Upper lobe of right lung (tissue), 1 donor: Measurements from ENCODE around the gene MRPL50. TPM values are rescaled to one million over a fixed set of nuclear protein-coding genes. Genes with fewer than 3 reads are reported as not detected.

Source experiments
- ATAC-seq: fragments of 200-7000 bp; cut with Tn5 transposase; one replicate; pipeline ENCODE4 v1.9.1; 2020; ENCODE audit warnings: mild to moderate bottlenecking, moderate library complexity
- DNase-seq: peaks from one replicate; pipeline ENCODE4 v3.0.0-alpha.2; 2020
- H3K27ac ChIP-seq: fragments of 200-600 bp; one replicate; pipeline ENCODE4 v1.8.0; 2022
- H3K27me3 ChIP-seq: fragments of 200-600 bp; one replicate; pipeline ENCODE4 v1.8.0; 2022; ENCODE audit warnings: mild to moderate bottlenecking
- H3K36me3 ChIP-seq: fragments of 200-600 bp; one replicate; pipeline ENCODE4 v1.8.0; 2022
- H3K4me1 ChIP-seq: fragments of 200-600 bp; one replicate; pipeline ENCODE4 v1.8.0; 2022
- H3K4me3 ChIP-seq: fragments of 200-600 bp; one replicate; pipeline ENCODE4 v1.8.0; 2022; ENCODE audit warnings: mild to moderate bottlenecking
- H3K9me3 ChIP-seq: fragments of 200-600 bp; one replicate; pipeline ENCODE4 v1.8.0; 2022
- CTCF ChIP-seq: fragments of 200-600 bp; IDR thresholded peaks from one replicate; pipeline ENCODE4 v1.8.0; 2022; ENCODE audit warnings: antibody characterized with exemption
- intact Hi-C: fragments of 100-400 bp; cut with DNase I; formaldehyde crosslinking; loops from one replicate; pipeline ENCODE4 v1.11.0; 2022
- total RNA-seq: library from RNA; stranded (reverse); fragmentation: NEBNext Ultra II Directional; extraction: Animal tissue kit (Norgen Biotek cat#: 25700); gene quantifications from one replicate; pipeline ENCODE4 v1.2.1, GENCODE V29; 2021
- donor health status: DM: no; HTN: yes; CAD: no; lungs with severe emphysema.

The MRPL50 gene
- total RNA-seq, 1 donor from 2014 or later, result 9.8 TPM

GRCh38 chr9:101417389-101417788 is 19.0 kb upstream of the MRPL50 start:
- Histone ChIP-seq H3K4me1 (no peaks in the 10 kb centered on the region), H3K27ac (no peak overlapping the region), H3K36me3 (no peaks in the 10 kb centered on the region), H3K4me3 (no peak overlapping the region), H3K27me3 (no peaks in the 10 kb centered on the region), H3K9me3 (peaks cover 28% of the 10 kb centered on the region)
- TF ChIP-seq CTCF, result no peak
- intact Hi-C loops, result no loop called here
- DNase-seq, result no peak
- ATAC-seq, result no peak

- ATAC-seq (no peak), DNase-seq (no peak)
- H3K4me1 ChIP-seq, result no peaks in the 10 kb centered on the region
- H3K36me3 ChIP-seq, result no peaks in the 10 kb centered on the region
- H3K27me3 ChIP-seq, result no peaks in the 10 kb centered on the region
- TF ChIP-seq CTCF, result no peak
- H3K4me3 ChIP-seq, result no peak overlapping the region
- no peak overlapping the region for H3K27ac ChIP-seq
- intact Hi-C loops, result no loop called here
- H3K9me3 ChIP-seq, result peaks cover 46% of the 10 kb centered on the region
Observed at GRCh38 chr9:101415578-101415977, 17.2 kb upstream of the MRPL50 start.

- ATAC-seq, result no peak
Observed at GRCh38 chr9:101414839-101415238, 16.4 kb upstream of the MRPL50 start.

GRCh38 chr9:101409079-101409477 is 10.7 kb upstream of the MRPL50 start:
- DNase-seq (no peak), ATAC-seq (no peak)
- Histone ChIP-seq H3K27ac (no peak overlapping the region), H3K27me3 (no peaks in the 10 kb centered on the region), H3K4me3 (no peak overlapping the region), H3K36me3 (peaks cover 50% of the 10 kb centered on the region), H3K9me3 (peaks cover 84% of the 10 kb centered on the region), H3K4me1 (no peaks in the 10 kb centered on the region)
- no peak for TF ChIP-seq CTCF
- intact Hi-C loops, result no loop called here

More at GRCh38 chr9:101414839-101415238, 16.4 kb upstream of the MRPL50 start:
- H3K36me3 ChIP-seq, result no peaks in the 10 kb centered on the region
- no peak overlapping the region for H3K27ac ChIP-seq
- no peak overlapping the region for H3K4me3 ChIP-seq
- peaks cover 54% of the 10 kb centered on the region for H3K9me3 ChIP-seq
- intact Hi-C loops, result no loop called here
- no peak for DNase-seq
- no peaks in the 10 kb centered on the region for H3K4me1 ChIP-seq
- no peaks in the 10 kb centered on the region for H3K27me3 ChIP-seq
- TF ChIP-seq CTCF, result no peak

GRCh38 chr9:101408374-101409078 is 10.1 kb upstream of the MRPL50 start:
- TF ChIP-seq CTCF, result no peak
- Histone ChIP-seq H3K27me3 (no peaks in the 10 kb centered on the region), H3K27ac (no peak overlapping the region), H3K36me3 (peaks cover 55% of the 10 kb centered on the region), H3K4me3 (no peak overlapping the region), H3K9me3 (peaks cover 79% of the 10 kb centered on the region), H3K4me1 (no peaks in the 10 kb centered on the region)
- ATAC-seq (no peak), DNase-seq (no peak)
- intact Hi-C loops, result no loop called here
